Liver (tissue), 3 donors: ENCODE results near the gene PHLDB2.

Source experiments
- ATF3 ChIP-seq: IDR thresholded peaks from 2 replicates; pipeline ENCODE4 v1.6.1; 2016; ENCODE audit warnings: antibody characterized with exemption
- CTCF ChIP-seq: fragments of 150-350 bp; IDR thresholded peaks from 2 replicates; pipeline ENCODE4 v1.5.1; 2017; ENCODE audit warnings: improper control_type of control experiment, low read depth, low read length; ENCODE audit not compliant: missing input control
- GABPA ChIP-seq, 2 donors: IDR thresholded peaks in 1 of 2; conservative IDR thresholded peaks in 1 of 2; 2 replicates each; pipeline ENCODE4 v1.6.1; 2016; ENCODE audit warnings: antibody characterized with exemption in 2 of 2, mild to moderate bottlenecking in 1 of 2, moderate library complexity in 1 of 2
- HNF4A ChIP-seq, 2 donors: conservative IDR thresholded peaks; 2 replicates each; pipeline ENCODE4 v1.6.1; 2016; ENCODE audit warnings: antibody characterized with exemption in 2 of 2, mild to moderate bottlenecking in 2 of 2
- SP1 ChIP-seq: IDR thresholded peaks from 2 replicates; pipeline ENCODE4 v1.6.1; 2018; ENCODE audit warnings: antibody characterized with exemption, mild to moderate bottlenecking
- YY1 ChIP-seq: IDR thresholded peaks from 2 replicates; pipeline ENCODE4 v1.6.1; 2016; ENCODE audit warnings: antibody characterized with exemption, mild to moderate bottlenecking
- donor health status: healthy.
- donor health status: healthy.

GRCh38 chr3:112011376-112011940 is 152.4 kb downstream of the PHLDB2 start:
- TF ChIP-seq GABPA (IDR thresholded peaks at IDR 0.05 in 1 of 2, conservative IDR thresholded peaks at IDR 0.05 in 1 of 2) (no peak), YY1 (no peak), CTCF (no peak), SP1 (no peak), ATF3 (no peak), HNF4A (conservative IDR thresholded peaks at IDR 0.05) (no peak)
